ENCODE measurements around the gene MACF1. TPM values are rescaled to one million over a fixed set of nuclear protein-coding genes. Genes with fewer than 3 reads are reported as not detected.
"Not testable (repeated sequence)": the region's sequence is repeated elsewhere in the genome, so short reads cannot be mapped to it uniquely, and the experiment has no call there.

Gene MACF1
- total RNA-seq, 5 donors from 2014 or later (not counting 1 experiment from before 2014, with no cell fraction given): 232 to 596 (median 258) TPM

DNA sequence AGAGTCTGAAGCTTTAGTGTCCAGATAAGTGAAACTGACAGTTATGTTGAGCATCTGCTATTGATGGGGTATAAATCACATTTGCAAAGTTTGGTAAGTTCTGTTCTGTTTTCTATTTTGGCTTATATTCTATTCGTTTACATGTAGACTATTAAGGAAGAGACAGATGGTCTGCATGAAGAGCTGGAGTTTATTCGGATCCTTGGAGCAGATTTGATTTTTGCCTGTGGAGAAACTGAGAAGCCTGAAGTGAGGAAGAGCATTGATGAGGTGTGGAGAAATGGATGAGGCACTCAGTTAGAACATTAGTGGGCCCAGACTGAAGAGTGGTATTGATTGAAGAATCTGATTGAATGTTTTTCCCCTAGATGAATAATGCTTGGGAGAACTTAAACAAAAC lies 236.4 kb downstream of the MACF1 start:
- H3K36me3 ChIP-seq (ENCODE audit: control insufficient read depth in 2 of 2, extremely low read depth in 1 of 2, insufficient read depth in 1 of 2, low read length in 1 of 2): peaks cover 15 to 95% of the 10 kb centered on the region in 2 donors
- H3K27me3 ChIP-seq (replicated peaks in 1 of 2; ENCODE audit: control insufficient read depth in 2 of 2, extremely low read depth in 1 of 2, insufficient read depth in 2 of 2, low read length in 1 of 2): no peaks in the 10 kb centered on the region
- no peaks in the 10 kb centered on the region for H3K4me1 Mint-ChIP-seq
- no peaks in the 10 kb centered on the region for H3K9me3 ChIP-seq
- H3K27ac Mint-ChIP-seq: peak overlapping the region in 1 of 2 donors; percentile 17
- H3K4me3 Mint-ChIP-seq: no peak overlapping the region
- H3K27ac ChIP-seq (ENCODE audit: low read length): no peak overlapping the region
- H3K4me1 ChIP-seq (ENCODE audit: control insufficient read depth in 1 of 2, extremely low read depth in 1 of 2, insufficient read depth in 2 of 2, low read length in 2 of 2): no peaks in the 10 kb centered on the region
- POLR2A ChIA-PET: no interaction called here
- WGBS (ENCODE audit: insufficient coverage): 100% methylated on average over 2 of the region's 2 CpGs
- CTCF ChIA-PET: interaction anchor here in 1 of 2 donors (1.0 kb wide), 1 partner anchor 226 kb away, joined by 4 read pairs; no protein-coding TSS in a partner anchor
- H3K9me3 Mint-ChIP-seq: no peaks in the 10 kb centered on the region
- no peak overlapping the region for H3K4me3 ChIP-seq (ENCODE audit: control insufficient read depth in 1 of 2, extremely low read depth in 1 of 2, low read length in 1 of 2)
- H3K36me3 Mint-ChIP-seq: peaks cover 62% of the 10 kb centered on the region
- ATAC-seq (replicated peaks in 1 of 4) (no peak), DNase-seq (no peak)
- H3K27me3 Mint-ChIP-seq: no peaks in the 10 kb centered on the region

DNA sequence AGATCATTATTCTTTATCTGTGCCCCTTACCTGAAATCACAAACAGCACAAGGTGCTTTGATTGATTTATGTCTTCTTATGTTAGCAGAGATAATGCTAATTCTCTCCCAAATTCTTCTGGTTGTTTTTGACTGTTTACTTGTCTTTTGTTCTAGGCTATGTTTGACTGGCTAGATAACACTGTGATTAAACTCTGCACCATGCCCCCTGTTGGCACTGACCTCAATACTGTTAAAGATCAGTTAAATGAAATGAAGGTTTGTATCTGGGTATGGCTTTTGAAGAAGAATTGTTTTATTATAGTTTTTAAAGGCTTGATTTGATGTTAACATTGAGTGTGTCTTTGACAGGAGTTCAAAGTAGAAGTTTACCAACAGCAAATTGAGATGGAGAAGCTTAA lies 237.3 kb downstream of the MACF1 start:
- Mint-ChIP-seq H3K4me3 (no peak overlapping the region), H3K27ac (no peak overlapping the region), H3K9me3 (no peaks in the 10 kb centered on the region), H3K27me3 (no peaks in the 10 kb centered on the region), H3K4me1 (no peaks in the 10 kb centered on the region), H3K36me3 (peaks cover 57% of the 10 kb centered on the region)
- no peak for DNase-seq
- Histone ChIP-seq H3K36me3 (ENCODE audit: control insufficient read depth in 2 of 2, extremely low read depth in 1 of 2, insufficient read depth in 1 of 2, low read length in 1 of 2) (peaks cover 15 to 92% of the 10 kb centered on the region in 2 donors), H3K27ac (ENCODE audit: low read length) (no peak overlapping the region), H3K4me1 (ENCODE audit: control insufficient read depth in 1 of 2, extremely low read depth in 1 of 2, insufficient read depth in 2 of 2, low read length in 2 of 2) (no peaks in the 10 kb centered on the region), H3K9me3 (no peaks in the 10 kb centered on the region), H3K27me3 (replicated peaks in 1 of 2; ENCODE audit: control insufficient read depth in 2 of 2, extremely low read depth in 1 of 2, insufficient read depth in 2 of 2, low read length in 1 of 2) (no peaks in the 10 kb centered on the region), H3K4me3 (ENCODE audit: control insufficient read depth in 1 of 2, extremely low read depth in 1 of 2, low read length in 1 of 2) (no peak overlapping the region)
- ATAC-seq (replicated peaks in 1 of 4): no peak
- CTCF ChIA-PET: interaction anchor here in 1 of 2 donors (1.0 kb wide), 1 partner anchor 227 kb away, joined by 4 read pairs; no protein-coding TSS in a partner anchor
- POLR2A ChIA-PET: interaction anchor here in 1 of 2 donors (0.5 kb wide), 1 partner anchor 570 kb away, joined by 4 read pairs; no protein-coding TSS in a partner anchor

DNA sequence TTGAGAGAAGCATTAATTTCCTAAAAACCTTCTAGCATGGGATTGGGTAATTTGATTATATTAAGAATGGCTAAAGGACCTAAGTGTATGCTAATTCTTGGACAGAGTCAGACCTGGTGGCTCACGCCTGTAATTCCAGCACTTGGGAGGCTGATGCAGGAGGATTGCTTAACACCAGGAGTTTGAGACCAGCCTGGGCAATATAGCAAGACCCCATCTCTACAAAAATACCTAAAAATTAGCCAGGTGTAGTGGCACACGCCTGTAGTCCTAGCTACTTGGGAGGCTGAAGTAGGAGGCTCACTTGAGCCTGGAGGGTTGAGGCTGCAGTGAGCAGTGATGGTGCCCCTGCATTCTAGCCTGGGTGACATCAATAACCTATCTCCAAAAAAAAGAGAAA lies 241.1 kb downstream of the MACF1 start:
- no peak for DNase-seq
- Histone ChIP-seq H3K27me3 (replicated peaks in 1 of 2; ENCODE audit: control insufficient read depth in 2 of 2, extremely low read depth in 1 of 2, insufficient read depth in 2 of 2, low read length in 1 of 2) (no peaks in the 10 kb centered on the region), H3K36me3 (ENCODE audit: control insufficient read depth in 2 of 2, extremely low read depth in 1 of 2, insufficient read depth in 1 of 2, low read length in 1 of 2) (peaks cover 15 to 95% of the 10 kb centered on the region in 2 donors), H3K4me1 (ENCODE audit: control insufficient read depth in 1 of 2, extremely low read depth in 1 of 2, insufficient read depth in 2 of 2, low read length in 2 of 2) (no peaks in the 10 kb centered on the region), H3K4me3 (ENCODE audit: control insufficient read depth in 1 of 2, extremely low read depth in 1 of 2, low read length in 1 of 2) (no peak overlapping the region), H3K27ac (ENCODE audit: low read length) (no peak overlapping the region), H3K9me3 (no peaks in the 10 kb centered on the region)
- no peak for ATAC-seq (replicated peaks in 1 of 4)
- peak overlapping the region in 1 of 2 donors; percentile 22 for H3K27ac Mint-ChIP-seq
- H3K27me3 Mint-ChIP-seq: no peaks in the 10 kb centered on the region
- no peaks in the 10 kb centered on the region for H3K9me3 Mint-ChIP-seq
- no peaks in the 10 kb centered on the region for H3K4me1 Mint-ChIP-seq
- CTCF ChIA-PET: no interaction called here
- peaks cover 57% of the 10 kb centered on the region for H3K36me3 Mint-ChIP-seq
- H3K4me3 Mint-ChIP-seq: no peak overlapping the region
- POLR2A ChIA-PET: no interaction called here
- no CpG with 5 or more reads among the region's 2 CpGs for WGBS (ENCODE audit: insufficient coverage)

- Mint-ChIP-seq H3K36me3 (peaks cover 62% of the 10 kb centered on the region), H3K4me1 (no peaks in the 10 kb centered on the region), H3K27ac (no peak overlapping the region), H3K27me3 (no peaks in the 10 kb centered on the region), H3K9me3 (no peaks in the 10 kb centered on the region), H3K4me3 (no peak overlapping the region)
- H3K4me3 ChIP-seq (ENCODE audit: control insufficient read depth in 1 of 2, extremely low read depth in 1 of 2, low read length in 1 of 2): no peak overlapping the region
- no peaks in the 10 kb centered on the region for H3K27me3 ChIP-seq (replicated peaks in 1 of 2; ENCODE audit: control insufficient read depth in 2 of 2, extremely low read depth in 1 of 2, insufficient read depth in 2 of 2, low read length in 1 of 2)
- H3K4me1 ChIP-seq (ENCODE audit: control insufficient read depth in 1 of 2, extremely low read depth in 1 of 2, insufficient read depth in 2 of 2, low read length in 2 of 2): no peaks in the 10 kb centered on the region
- no peak overlapping the region for H3K27ac ChIP-seq (ENCODE audit: low read length)
- no peaks in the 10 kb centered on the region for H3K9me3 ChIP-seq
- DNase-seq: no peak
- no CpG with 5 or more reads among the region's 5 CpGs for WGBS (ENCODE audit: insufficient coverage)
- no peak for ATAC-seq (replicated peaks in 1 of 4)
- H3K36me3 ChIP-seq (ENCODE audit: control insufficient read depth in 2 of 2, extremely low read depth in 1 of 2, insufficient read depth in 1 of 2, low read length in 1 of 2): peaks cover 14 to 93% of the 10 kb centered on the region in 2 donors
- POLR2A ChIA-PET: interaction anchor here in 1 of 2 donors (1.0 kb wide), 1 partner anchor 87 kb away, joined by 3 read pairs; no protein-coding TSS in a partner anchor
- CTCF ChIA-PET: no interaction called here
These were observed 242.6 kb downstream of the MACF1 start for GRCh38 chr1:39446986-39447567.

GRCh38 chr1:39450041-39450440 lies 245.5 kb downstream of the MACF1 start:
- ATAC-seq (replicated peaks in 1 of 4); H3K9me3 ChIP-seq; DNase-seq; H3K4me1 Mint-ChIP-seq; H3K27ac ChIP-seq (ENCODE audit: low read length); H3K9me3 Mint-ChIP-seq; H3K27me3 Mint-ChIP-seq; H3K4me1 ChIP-seq (ENCODE audit: control insufficient read depth in 1 of 2, extremely low read depth in 1 of 2, insufficient read depth in 2 of 2, low read length in 2 of 2); H3K27ac Mint-ChIP-seq; H3K27me3 ChIP-seq (replicated peaks in 1 of 2; ENCODE audit: control insufficient read depth in 2 of 2, extremely low read depth in 1 of 2, insufficient read depth in 2 of 2, low read length in 1 of 2); CTCF ChIA-PET; H3K4me3 ChIP-seq (ENCODE audit: control insufficient read depth in 1 of 2, extremely low read depth in 1 of 2, low read length in 1 of 2); POLR2A ChIA-PET; H3K4me3 Mint-ChIP-seq: not testable (repeated sequence)
- whole genome bisulfite sequencing (ENCODE audit: insufficient coverage): no CpG with 5 or more reads among the region's 4 CpGs
- peaks cover 53% of the 10 kb centered on the region for H3K36me3 Mint-ChIP-seq
- peaks cover 15 to 93% of the 10 kb centered on the region in 2 donors for H3K36me3 ChIP-seq (ENCODE audit: control insufficient read depth in 2 of 2, extremely low read depth in 1 of 2, insufficient read depth in 1 of 2, low read length in 1 of 2)

DNA sequence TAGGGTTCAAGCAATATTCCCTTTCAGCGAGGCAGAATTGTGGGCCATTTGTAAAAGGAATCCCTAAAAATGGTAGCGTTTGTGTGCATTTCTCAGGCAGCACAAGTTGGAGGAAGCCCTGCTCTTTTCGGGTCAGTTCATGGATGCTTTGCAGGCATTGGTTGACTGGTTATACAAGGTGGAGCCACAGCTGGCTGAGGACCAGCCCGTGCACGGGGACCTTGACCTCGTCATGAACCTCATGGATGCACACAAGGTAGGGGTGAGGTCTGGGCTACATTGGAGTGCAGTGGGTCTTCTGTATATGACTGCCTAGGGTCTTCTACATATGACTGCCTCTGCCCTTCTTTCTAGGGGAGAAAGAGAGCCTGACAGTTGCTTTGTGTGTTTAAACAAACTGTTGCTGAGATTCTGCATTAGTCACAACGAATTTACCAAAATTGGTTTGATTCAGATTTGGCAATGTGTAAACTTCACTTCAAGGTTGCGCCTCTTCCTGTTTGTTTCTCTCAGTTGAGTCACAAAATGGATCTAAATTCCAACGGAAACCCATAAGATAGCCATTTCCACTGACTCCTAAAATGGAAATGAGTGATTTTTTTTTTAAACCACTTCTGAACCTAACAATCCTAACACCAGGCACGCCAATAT lies 246.6 kb downstream of the MACF1 start:
- 97% methylated on average over 6 of the region's 10 CpGs for WGBS (ENCODE audit: insufficient coverage)
- H3K36me3 ChIP-seq (ENCODE audit: control insufficient read depth in 2 of 2, extremely low read depth in 1 of 2, insufficient read depth in 1 of 2, low read length in 1 of 2): peaks cover 10 to 94% of the 10 kb centered on the region in 2 donors
- no peak for DNase-seq
- Mint-ChIP-seq H3K36me3 (peaks cover 54% of the 10 kb centered on the region), H3K27me3 (no peaks in the 10 kb centered on the region), H3K4me3 (no peak overlapping the region), H3K27ac (peak overlapping the region in 1 of 2 donors; percentile 35), H3K9me3 (no peaks in the 10 kb centered on the region), H3K4me1 (no peaks in the 10 kb centered on the region)
- no peak overlapping the region for H3K27ac ChIP-seq (ENCODE audit: low read length)
- ChIA-PET POLR2A (no interaction called here), CTCF (no interaction called here)
- H3K4me3 ChIP-seq (ENCODE audit: control insufficient read depth in 1 of 2, extremely low read depth in 1 of 2, low read length in 1 of 2): no peak overlapping the region
- no peaks in the 10 kb centered on the region for H3K27me3 ChIP-seq (replicated peaks in 1 of 2; ENCODE audit: control insufficient read depth in 2 of 2, extremely low read depth in 1 of 2, insufficient read depth in 2 of 2, low read length in 1 of 2)
- H3K4me1 ChIP-seq (ENCODE audit: control insufficient read depth in 1 of 2, extremely low read depth in 1 of 2, insufficient read depth in 2 of 2, low read length in 2 of 2): no peaks in the 10 kb centered on the region
- no peak for ATAC-seq (replicated peaks in 1 of 4)
- H3K9me3 ChIP-seq: no peaks in the 10 kb centered on the region
